GM18508 (cell line): ENCODE results near the gene SEPTIN6.

Experiments used
- ATAC-seq: cut with Tn5 transposase; IDR thresholded peaks from one replicate; pipeline ENCODE4 v1.9.1; 2021; ENCODE audit warnings: moderate number of reproducible peaks; ENCODE audit not compliant: insufficient read depth, unreplicated experiment

Gene SEPTIN6

GRCh38 chrX:119659522-119659921 is 33.4 kb downstream of the SEPTIN6 start:
- ATAC-seq, result no peak

- no peak for ATAC-seq
Measured at GRCh38 chrX:119655125-119655524, 37.8 kb downstream of the SEPTIN6 start.

GRCh38 chrX:119654112-119654531 is 38.8 kb downstream of the SEPTIN6 start:
- ATAC-seq, result no peak

GRCh38 chrX:119648421-119648775 is 44.6 kb downstream of the SEPTIN6 start:
- ATAC-seq, result peak; percentile 6

- peak; percentile 96 for ATAC-seq
Measured at GRCh38 chrX:119647552-119648420, 45.2 kb downstream of the SEPTIN6 start.

- ATAC-seq, result no peak
Measured at GRCh38 chrX:119647089-119647488, 45.9 kb downstream of the SEPTIN6 start.

- no peak for ATAC-seq
Measured at GRCh38 chrX:119646515-119646914, 46.5 kb downstream of the SEPTIN6 start.

GRCh38 chrX:119643696-119644095 is 49.3 kb downstream of the SEPTIN6 start:
- no peak for ATAC-seq
